HepG2 (cell line): ENCODE data around the gene NCOA6.

Source experiments
- CC2D1A ChIP-seq: sonication (generic); formaldehyde crosslinking; IDR thresholded peaks from 2 replicates; pipeline ENCODE4 v1.8.1; 2023; ENCODE audit warnings: mild to moderate bottlenecking, missing genetic modification reagents
- DMAP1 ChIP-seq: IDR thresholded peaks from 2 replicates; pipeline ENCODE4 v1.6.1; 2016
- E2F1 ChIP-seq: sonication (generic); formaldehyde crosslinking; IDR thresholded peaks from 2 replicates; pipeline ENCODE4 v1.5.0; 2020; ENCODE audit warnings: missing genetic modification reagents
- EP300 ChIP-seq, 3 experiments: sonication (generic) in 1 of 3; formaldehyde crosslinking in 1 of 3; IDR thresholded peaks; 2 replicates each; pipeline versions ENCODE4 v1.5.1 to v1.6.1; 2011 to 2020; ENCODE audit warnings: low read depth in 2 of 3, low read length in 2 of 3, borderline replicate concordance in 1 of 3, improper control_type of control experiment in 1 of 3, mild to moderate bottlenecking in 1 of 3, missing genetic modification reagents in 1 of 3, moderate library complexity in 1 of 3
- IRF1 ChIP-seq: sonication (generic); formaldehyde crosslinking; IDR thresholded peaks from 2 replicates; pipeline ENCODE4 v1.4.0; 2020; ENCODE audit warnings: low read depth, mild to moderate bottlenecking, missing genetic modification reagents
- MAX ChIP-seq: IDR thresholded peaks from 2 replicates; pipeline ENCODE4 v1.6.1; 2012; ENCODE audit warnings: inconsistent platforms
- MIER3 ChIP-seq: IDR thresholded peaks from 2 replicates; pipeline ENCODE4 v1.6.1; 2016; ENCODE audit warnings: missing compliant biosample characterization, borderline replicate concordance
- MLX ChIP-seq: IDR thresholded peaks from 2 replicates; pipeline ENCODE4 v1.6.1; 2016
- ZFP36 ChIP-seq: fragments of 150-350 bp; IDR thresholded peaks from 2 replicates; pipeline ENCODE4 v1.6.1; 2018; ENCODE audit warnings: borderline replicate concordance, low read length, low read depth; ENCODE audit not compliant: partially characterized antibody
- ZNF235 ChIP-seq: sonication (generic); formaldehyde crosslinking; IDR thresholded peaks from 2 replicates; pipeline ENCODE4 v1.8.1; 2023; ENCODE audit warnings: mild to moderate bottlenecking, missing genetic modification reagents, borderline replicate concordance

GRCh38 chr20:34829191-34829590, 3.7 kb upstream of the NCOA6 start:
- TF ChIP-seq IRF1, result no peak
- no peak for TF ChIP-seq MLX (CRISPR knock-in tag)
- no peak for TF ChIP-seq MAX
- no peak for TF ChIP-seq DMAP1 (CRISPR knock-in tag)
- no peak for TF ChIP-seq CC2D1A (CRISPR knock-in tag)
- TF ChIP-seq E2F1 (CRISPR knock-in tag), result no peak
- no peak for TF ChIP-seq EP300 (IDR thresholded peaks at IDR 0.05; ENCODE audit: low read depth in 2 of 2, low read length in 2 of 2)
- no peak for TF ChIP-seq EP300 (CRISPR knock-in tag; IDR thresholded peaks at IDR 0.05; ENCODE audit: borderline replicate concordance)
- TF ChIP-seq MIER3 (CRISPR knock-in tag), result no peak
- no peak for TF ChIP-seq ZFP36
- no peak for TF ChIP-seq ZNF235 (CRISPR knock-in tag)
